Osteoblast (primary cell): ENCODE results near the gene ANKRD33B. TPM values are rescaled to one million over a fixed set of nuclear protein-coding genes. Genes with fewer than 3 reads are reported as not detected.

Experiments used
- DNase-seq: peaks from one replicate; pipeline ENCODE4 v3.0.0; 2011; ENCODE audit warnings: low spot score, mixed read lengths; ENCODE audit not compliant: insufficient read length; ENCODE audit errors: missing footprints
- H2AFZ ChIP-seq: 2 replicates; pipeline ENCODE4 v1.6.0; 2011; ENCODE audit warnings: mild to moderate bottlenecking, low read length
- H3K27ac ChIP-seq: 2 replicates; pipeline ENCODE4 v1.5.1; 2011; ENCODE audit warnings: mild to moderate bottlenecking, low read depth, low read length, moderate library complexity
- H3K27me3 ChIP-seq: 2 replicates; pipeline ENCODE4 v1.6.0; 2012; ENCODE audit warnings: mild to moderate bottlenecking, control low read depth, inconsistent platforms, low read length, moderate library complexity; ENCODE audit not compliant: insufficient read depth
- H3K36me3 ChIP-seq: 2 replicates; pipeline ENCODE4 v1.5.1; 2011; ENCODE audit warnings: mild to moderate bottlenecking, low read length, control low read depth, moderate library complexity; ENCODE audit not compliant: insufficient read depth
- H3K4me1 ChIP-seq: 2 replicates; pipeline ENCODE4 v1.5.1; 2011; ENCODE audit warnings: mild to moderate bottlenecking, low read length, control low read depth, moderate library complexity; ENCODE audit not compliant: insufficient read depth
- H3K4me2 ChIP-seq: 2 replicates; pipeline ENCODE4 v1.6.0; 2011; ENCODE audit warnings: mild to moderate bottlenecking, low read length; ENCODE audit not compliant: insufficient read depth
- H3K4me3 ChIP-seq: fragments of 200-600 bp; sonication (generic); 3 replicates; pipeline ENCODE4 v1.5.1; 2012; ENCODE audit warnings: mild to moderate bottlenecking, low read length, inconsistent platforms; ENCODE audit not compliant: insufficient read depth
- H3K79me2 ChIP-seq: 2 replicates; pipeline ENCODE4 v1.6.0; 2012; ENCODE audit warnings: mild to moderate bottlenecking, low read length, control low read depth, inconsistent platforms; ENCODE audit not compliant: insufficient read depth
- H3K9me3 ChIP-seq: 2 replicates; pipeline ENCODE4 v1.5.1; 2011; ENCODE audit warnings: low read depth, low read length, control low read depth
- H4K20me1 ChIP-seq: 2 replicates; pipeline ENCODE4 v1.6.0; 2012; ENCODE audit warnings: mild to moderate bottlenecking, low read length, control low read depth; ENCODE audit not compliant: insufficient read depth
- small RNA-seq: library from RNA; depleted of rRNA; stranded (forward); fragments of <200 nt; gene quantifications from one replicate; pipeline ENCODE3, GENCODE V24; 2012
- total RNA-seq: library from RNA; depleted of rRNA; stranded (reverse); fragments of >200 nt; gene quantifications from 2 replicates; pipeline ENCODE4 v1.2.3, GENCODE V29; 2012
- TF ChIP-seq, protein P1 (sequence below): IDR thresholded peaks from 2 replicates; pipeline ENCODE4 v1.5.1; 2011; ENCODE audit warnings: mild to moderate bottlenecking, low read depth, low read length, moderate library complexity; ENCODE audit errors: extremely low read depth

The ANKRD33B gene
- total RNA-seq, 1 donor, result 5.1 TPM

DNA sequence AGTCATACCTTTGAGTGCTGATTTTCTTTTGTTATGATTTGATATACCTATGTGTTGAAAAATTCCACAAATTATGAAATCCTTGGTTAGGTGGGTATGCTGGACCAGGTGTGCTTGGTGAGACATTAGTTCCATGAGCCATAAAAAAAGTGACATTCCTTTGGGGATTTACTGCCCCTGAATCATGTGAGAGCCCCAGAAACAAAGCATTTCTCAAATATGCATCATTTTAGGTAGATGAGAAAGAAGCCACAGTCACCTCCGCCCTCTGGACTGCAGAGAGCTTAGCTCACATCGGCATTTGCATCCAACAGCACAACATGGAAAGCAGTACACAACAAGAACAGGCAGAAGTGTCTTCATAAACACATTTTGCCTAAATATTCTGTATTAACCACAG lies 141.9 kb downstream of the ANKRD33B start:
- no peaks in the 10 kb centered on the region for H3K9me3 ChIP-seq
- H3K4me1 ChIP-seq, result peaks cover 41% of the 10 kb centered on the region
- peaks cover 48% of the 10 kb centered on the region for H3K79me2 ChIP-seq
- TF ChIP-seq, protein P1, sequence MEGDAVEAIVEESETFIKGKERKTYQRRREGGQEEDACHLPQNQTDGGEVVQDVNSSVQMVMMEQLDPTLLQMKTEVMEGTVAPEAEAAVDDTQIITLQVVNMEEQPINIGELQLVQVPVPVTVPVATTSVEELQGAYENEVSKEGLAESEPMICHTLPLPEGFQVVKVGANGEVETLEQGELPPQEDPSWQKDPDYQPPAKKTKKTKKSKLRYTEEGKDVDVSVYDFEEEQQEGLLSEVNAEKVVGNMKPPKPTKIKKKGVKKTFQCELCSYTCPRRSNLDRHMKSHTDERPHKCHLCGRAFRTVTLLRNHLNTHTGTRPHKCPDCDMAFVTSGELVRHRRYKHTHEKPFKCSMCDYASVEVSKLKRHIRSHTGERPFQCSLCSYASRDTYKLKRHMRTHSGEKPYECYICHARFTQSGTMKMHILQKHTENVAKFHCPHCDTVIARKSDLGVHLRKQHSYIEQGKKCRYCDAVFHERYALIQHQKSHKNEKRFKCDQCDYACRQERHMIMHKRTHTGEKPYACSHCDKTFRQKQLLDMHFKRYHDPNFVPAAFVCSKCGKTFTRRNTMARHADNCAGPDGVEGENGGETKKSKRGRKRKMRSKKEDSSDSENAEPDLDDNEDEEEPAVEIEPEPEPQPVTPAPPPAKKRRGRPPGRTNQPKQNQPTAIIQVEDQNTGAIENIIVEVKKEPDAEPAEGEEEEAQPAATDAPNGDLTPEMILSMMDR, result no peak
- H3K4me2 ChIP-seq, result no peak overlapping the region
- H3K4me3 ChIP-seq, result no peak overlapping the region
- H2AFZ ChIP-seq, result no peak overlapping the region
- H4K20me1 ChIP-seq, result peaks cover 74% of the 10 kb centered on the region
- H3K36me3 ChIP-seq, result peaks cover 9% of the 10 kb centered on the region
- DNase-seq, result no peak
- H3K27me3 ChIP-seq, result no peaks in the 10 kb centered on the region
- no peak overlapping the region for H3K27ac ChIP-seq

DNA sequence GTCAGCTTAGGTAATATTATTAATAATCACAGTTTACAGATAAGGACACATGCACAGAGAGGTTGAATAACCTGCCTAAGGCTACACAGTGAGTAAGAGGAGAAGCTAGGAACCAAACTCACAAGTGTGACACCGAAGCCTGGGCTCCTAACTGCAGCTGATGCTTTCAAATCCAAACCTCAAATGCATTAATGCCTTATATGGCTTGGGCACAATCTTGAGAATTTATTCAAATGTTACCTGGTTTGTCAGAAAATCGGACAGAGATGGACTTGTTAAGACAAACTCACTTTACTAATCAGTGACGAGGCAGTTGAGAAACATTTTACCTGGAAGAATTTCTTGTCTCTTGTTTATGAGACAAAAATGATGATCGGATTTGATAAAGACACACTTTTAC lies 142.5 kb downstream of the ANKRD33B start:
- Histone ChIP-seq H4K20me1 (peaks cover 73% of the 10 kb centered on the region), H3K4me1 (peaks cover 41% of the 10 kb centered on the region), H2AFZ (no peak overlapping the region), H3K4me3 (no peak overlapping the region), H3K36me3 (peaks cover 9% of the 10 kb centered on the region), H3K9me3 (no peaks in the 10 kb centered on the region), H3K79me2 (peaks cover 46% of the 10 kb centered on the region), H3K27me3 (no peaks in the 10 kb centered on the region), H3K4me2 (no peak overlapping the region), H3K27ac (no peak overlapping the region)
- TF ChIP-seq, protein P1, result no peak
- DNase-seq, result no peak

Small RNA genes lying within 50 kb of the gene (small RNA-seq; reads per million reads assigned to genes)
- not detected for gene AC012629.4
- not detected for gene AC112200.1

Other genes starting within 250 kb of the ANKRD33B start
- 53.9 and 64.8 TPM in 2 replicates for gene MARCHF6, start 210.4 kb upstream of the ANKRD33B start, total RNA-seq
- gene ROPN1L, start 122.2 kb upstream of the ANKRD33B start, total RNA-seq, result 0.59 and 0.72 TPM in 2 replicates
- gene DAP, start 197.2 kb downstream of the ANKRD33B start, total RNA-seq, result 31.1 and 36.2 TPM in 2 replicates